ENCODE measurements around the gene TBC1D13. TPM values are rescaled to one million over a fixed set of nuclear protein-coding genes. Genes with fewer than 3 reads are reported as not detected.

TBC1D13 gene
- total and polyA plus RNA-seq, 2 of the 13 experiments (the other 11 are each of a cell fraction or from before 2014, with no cell fraction given): 17.9 to 19.7 TPM

DNA sequence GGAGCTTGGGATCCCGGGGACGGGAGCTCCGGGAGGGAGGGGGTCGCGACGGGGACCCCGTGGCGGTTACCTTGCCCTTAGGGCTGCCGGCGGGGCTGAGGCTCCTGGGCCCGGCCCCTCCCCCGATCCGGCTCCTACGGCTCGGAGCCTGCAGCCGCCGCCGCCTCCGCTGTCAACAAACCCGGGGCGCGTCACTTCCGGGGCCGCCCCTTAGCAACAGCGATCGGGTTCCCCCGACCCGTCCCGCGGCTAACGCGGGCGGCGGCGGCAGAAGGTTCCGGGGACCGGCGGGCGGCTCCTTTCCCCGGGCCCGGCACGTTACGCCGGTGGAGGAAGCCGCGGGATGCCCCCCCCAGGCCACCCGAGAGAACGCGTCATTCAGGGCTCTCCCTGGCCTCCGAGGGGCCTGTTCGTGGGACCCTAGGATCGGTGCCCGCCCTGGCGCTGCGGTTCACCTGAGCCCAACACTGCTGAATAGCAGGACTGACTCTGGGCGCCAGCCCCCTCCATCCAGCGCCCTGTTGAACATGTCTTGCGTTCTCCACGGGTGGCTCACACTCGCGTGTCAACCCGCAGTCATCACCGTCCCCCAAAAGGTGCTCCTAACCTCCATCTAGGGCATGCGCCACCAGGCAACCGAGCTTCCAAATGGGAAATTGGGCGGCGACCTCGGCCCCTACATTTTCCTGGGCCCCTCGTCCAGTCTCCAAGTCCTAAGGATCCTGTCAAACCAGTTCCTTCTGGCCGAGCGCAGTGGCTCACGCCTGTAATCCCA, 15.1 kb upstream of the TBC1D13 start, which contains the start of gene ZER1 (continued):
- TF ChIP-seq RFXANK (CRISPR knock-in tag; IDR thresholded peaks at IDR 0.05) (peak; percentile 32; the same call in 1 of the 2 replicates), SOX5 (CRISPR knock-in tag; IDR thresholded peaks at IDR 0.05; ENCODE audit: borderline replicate concordance) (peak; percentile 44; the same call in 1 of the 2 replicates), HHEX (CRISPR knock-in tag; IDR thresholded peaks at IDR 0.05) (no peak), RARA (CRISPR knock-in tag; IDR thresholded peaks at IDR 0.05) (peak; percentile 23; the same call in 1 of the 2 replicates), NFKB2 (CRISPR knock-in tag; IDR thresholded peaks at IDR 0.05; ENCODE audit: borderline replicate concordance) (peak; percentile 56; the same call in 1 of the 2 replicates), RAD21 (CRISPR knock-in tag; IDR thresholded peaks at IDR 0.05) (peak; percentile 84), CREB1 (IDR thresholded peaks at IDR 0.05) (peak; percentile 88), CREB1 (CRISPR knock-in tag; IDR thresholded peaks at IDR 0.05) (peak; percentile 91), EZH2 (conservative IDR thresholded peaks at IDR 0.05; ENCODE audit: low read depth, low read length) (no peak), ZNF282 (IDR thresholded peaks at IDR 0.05; ENCODE audit: partially characterized antibody) (no peak), MAF1 (CRISPR knock-in tag; IDR thresholded peaks at IDR 0.05; ENCODE audit: borderline replicate concordance) (no peak; the same call in 1 of the 2 replicates), ZNF749 (CRISPR knock-in tag; IDR thresholded peaks at IDR 0.05; ENCODE audit: borderline replicate concordance) (peak; percentile 57; the same call in 1 of the 2 replicates), ATF6 (CRISPR knock-in tag; conservative IDR thresholded peaks at IDR 0.05) (no peak), ZNF792 (CRISPR knock-in tag; IDR thresholded peaks at IDR 0.05) (peak; percentile 95), HINFP (CRISPR knock-in tag; IDR thresholded peaks at IDR 0.05; ENCODE audit: low read depth) (no peak), ZNF10 (CRISPR knock-in tag; IDR thresholded peaks at IDR 0.05; ENCODE audit: borderline replicate concordance, low read depth) (no peak), TIGD3 (CRISPR knock-in tag; IDR thresholded peaks at IDR 0.05; ENCODE audit: borderline replicate concordance) (no peak)
- TF ChIP-seq, protein P1, sequence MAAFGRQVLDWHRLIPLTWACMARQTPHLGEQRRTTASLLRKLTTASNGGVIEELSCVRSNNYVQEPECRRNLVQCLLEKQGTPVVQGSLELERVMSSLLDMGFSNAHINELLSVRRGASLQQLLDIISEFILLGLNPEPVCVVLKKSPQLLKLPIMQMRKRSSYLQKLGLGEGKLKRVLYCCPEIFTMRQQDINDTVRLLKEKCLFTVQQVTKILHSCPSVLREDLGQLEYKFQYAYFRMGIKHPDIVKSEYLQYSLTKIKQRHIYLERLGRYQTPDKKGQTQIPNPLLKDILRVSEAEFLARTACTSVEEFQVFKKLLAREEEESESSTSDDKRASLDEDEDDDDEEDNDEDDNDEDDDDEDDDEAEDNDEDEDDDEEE (CRISPR knock-in tag; IDR thresholded peaks at IDR 0.05): no peak
- TF ChIP-seq, protein P2, sequence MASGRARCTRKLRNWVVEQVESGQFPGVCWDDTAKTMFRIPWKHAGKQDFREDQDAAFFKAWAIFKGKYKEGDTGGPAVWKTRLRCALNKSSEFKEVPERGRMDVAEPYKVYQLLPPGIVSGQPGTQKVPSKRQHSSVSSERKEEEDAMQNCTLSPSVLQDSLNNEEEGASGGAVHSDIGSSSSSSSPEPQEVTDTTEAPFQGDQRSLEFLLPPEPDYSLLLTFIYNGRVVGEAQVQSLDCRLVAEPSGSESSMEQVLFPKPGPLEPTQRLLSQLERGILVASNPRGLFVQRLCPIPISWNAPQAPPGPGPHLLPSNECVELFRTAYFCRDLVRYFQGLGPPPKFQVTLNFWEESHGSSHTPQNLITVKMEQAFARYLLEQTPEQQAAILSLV (CRISPR knock-in tag; IDR thresholded peaks at IDR 0.05; ENCODE audit: borderline replicate concordance): peak; percentile 5; the same call in 1 of the 2 replicates
